ENCODE results near the gene EXOC4. TPM values are rescaled to one million over a fixed set of nuclear protein-coding genes. Genes with fewer than 3 reads are reported as not detected.

EXOC4 gene
- total RNA-seq, 1 experiment from 2014 or later = 75.8 TPM

GRCh38 chr7:133750287-133750686 is 497.4 kb downstream of the EXOC4 start:
- Histone ChIP-seq H3K14ac (ENCODE audit: insufficient read depth, low read length) (no peak overlapping the region), H2BK15ac (ENCODE audit: low read depth, low read length) (no peak overlapping the region), H4K8ac (replicated peaks; ENCODE audit: insufficient read length, low read depth, low read length) (no peak overlapping the region), H2AFZ (ENCODE audit: low read length) (no peak overlapping the region), H3K9me3 (ENCODE audit: control insufficient read depth, low read depth, low read length) (no peaks in the 10 kb centered on the region), H3K4ac (ENCODE audit: low read depth, low read length) (no peak overlapping the region), H4K20me1 (ENCODE audit: control insufficient read depth, insufficient read depth, insufficient read length) (no peaks in the 10 kb centered on the region), H3K18ac (ENCODE audit: insufficient read length, low read depth, low read length) (no peak overlapping the region), H3T11ph (ENCODE audit: low read length) (no peak overlapping the region), H3K4me2 (ENCODE audit: insufficient read depth, insufficient read length, low read length) (no peak overlapping the region), H3K27ac (ENCODE audit: insufficient read length, low read depth, low read length) (no peak overlapping the region), H3K79me2 (ENCODE audit: insufficient read depth, low read length) (no peaks in the 10 kb centered on the region), H2BK12ac (ENCODE audit: insufficient read length, low read depth, low read length) (no peak overlapping the region), H3K27me3 (ENCODE audit: insufficient read depth, low read length) (no peaks in the 10 kb centered on the region), H4K5ac (ENCODE audit: insufficient read length, low read depth, low read length) (no peak overlapping the region), H3K56ac (ENCODE audit: insufficient read length, low read depth, low read length) (no peak overlapping the region), H2BK120ac (ENCODE audit: low read depth, low read length, poor library complexity, severe bottlenecking) (no peak overlapping the region), H3K79me1 (ENCODE audit: insufficient read depth, low read depth, low read length, poor library complexity, severe bottlenecking) (no peaks in the 10 kb centered on the region), H2AK5ac (ENCODE audit: insufficient read length, low read length) (no peak overlapping the region), H3K4me1 (ENCODE audit: insufficient read depth, low read length) (no peaks in the 10 kb centered on the region; the same call in 1 of the 2 replicates), H3K23ac (ENCODE audit: insufficient read length, low read depth, low read length) (no peak overlapping the region), H4K91ac (ENCODE audit: insufficient read length, low read depth, low read length) (no peak overlapping the region), H2BK20ac (ENCODE audit: low read depth, low read length, poor library complexity, severe bottlenecking) (no peak overlapping the region), H2BK5ac (ENCODE audit: insufficient read length, low read length) (no peak overlapping the region), H3K23me2 (ENCODE audit: insufficient read length, low read depth, low read length, poor library complexity, severe bottlenecking) (no peaks in the 10 kb centered on the region), H3K9ac (ENCODE audit: extremely low read depth, insufficient read length, low read length) (no peak overlapping the region)
- no peak for DNase-seq
- TF ChIP-seq, protein P1, sequence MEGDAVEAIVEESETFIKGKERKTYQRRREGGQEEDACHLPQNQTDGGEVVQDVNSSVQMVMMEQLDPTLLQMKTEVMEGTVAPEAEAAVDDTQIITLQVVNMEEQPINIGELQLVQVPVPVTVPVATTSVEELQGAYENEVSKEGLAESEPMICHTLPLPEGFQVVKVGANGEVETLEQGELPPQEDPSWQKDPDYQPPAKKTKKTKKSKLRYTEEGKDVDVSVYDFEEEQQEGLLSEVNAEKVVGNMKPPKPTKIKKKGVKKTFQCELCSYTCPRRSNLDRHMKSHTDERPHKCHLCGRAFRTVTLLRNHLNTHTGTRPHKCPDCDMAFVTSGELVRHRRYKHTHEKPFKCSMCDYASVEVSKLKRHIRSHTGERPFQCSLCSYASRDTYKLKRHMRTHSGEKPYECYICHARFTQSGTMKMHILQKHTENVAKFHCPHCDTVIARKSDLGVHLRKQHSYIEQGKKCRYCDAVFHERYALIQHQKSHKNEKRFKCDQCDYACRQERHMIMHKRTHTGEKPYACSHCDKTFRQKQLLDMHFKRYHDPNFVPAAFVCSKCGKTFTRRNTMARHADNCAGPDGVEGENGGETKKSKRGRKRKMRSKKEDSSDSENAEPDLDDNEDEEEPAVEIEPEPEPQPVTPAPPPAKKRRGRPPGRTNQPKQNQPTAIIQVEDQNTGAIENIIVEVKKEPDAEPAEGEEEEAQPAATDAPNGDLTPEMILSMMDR (conservative IDR thresholded peaks at IDR 0.05) = no peak
- H3K27me3 Mint-ChIP-seq (ENCODE audit: low read depth) = no peaks in the 10 kb centered on the region
- no CpG with 5 or more reads among the region's 3 CpGs for WGBS (ENCODE audit: extremely low coverage, insufficient read length, low lambda C conversion rate)
- H3K9me3 Mint-ChIP-seq = no peaks in the 10 kb centered on the region
- peak overlapping the region in 2 of 3 experiments; percentile 24 to 77; a peak in 2 of 7 replicates for H3K27ac Mint-ChIP-seq
- peaks cover 27% of the 10 kb centered on the region in 2 experiments for H3K4me1 Mint-ChIP-seq
- H3K4me3 Mint-ChIP-seq = no peak overlapping the region
- H3K36me3 Mint-ChIP-seq (ENCODE audit: insufficient read depth in 1 of 3, low read depth in 3 of 3) = no peaks in the 10 kb centered on the region; a peak in 1 of 7 replicates
